ENCODE results near the gene ZNF273.

The ZNF273 gene

GRCh38 chr7:64902806-64903721 lies at the start of gene ZNF273:
Gene ZNF273 (plus strand): TSS chr7:64903273. CDS start chr7:64903318, 45 bp downstream.
- peaks cover 41% of the 10 kb centered on the region for H3K4me1 ChIP-seq (ENCODE audit: insufficient read depth, low read length, poor library complexity, severe bottlenecking)
- no peaks in the 10 kb centered on the region for H3F3A ChIP-seq (ENCODE audit: low read depth)
- H3K79me2 ChIP-seq (ENCODE audit: insufficient read depth, low read length) = peaks cover 48% of the 10 kb centered on the region
- H3K4me2 ChIP-seq (ENCODE audit: low read depth, low read length, poor library complexity, severe bottlenecking) = peak within 1 kb of the TSS; percentile 92
- peak within 1 kb of the TSS; percentile 80 for H3K9ac ChIP-seq (ENCODE audit: low read depth, low read length, poor library complexity, severe bottlenecking)
- peak within 1 kb of the TSS; percentile 84 for H3K4me3 ChIP-seq (ENCODE audit: low read length, poor library complexity, severe bottlenecking)
- peaks cover 42% of the 10 kb centered on the region for H4K20me1 ChIP-seq (ENCODE audit: insufficient read depth, low read length, poor library complexity, severe bottlenecking)
- H3K9me2 ChIP-seq (replicated peaks; ENCODE audit: low read depth, low read length) = no peaks in the 10 kb centered on the region
- no peaks in the 10 kb centered on the region for H3K27me3 ChIP-seq (ENCODE audit: insufficient read depth, low read length, poor library complexity, severe bottlenecking)
- H2AFZ ChIP-seq (ENCODE audit: low read length) = peak within 1 kb of the TSS; percentile 91
- H3K36me3 ChIP-seq (ENCODE audit: insufficient read depth, low read length) = no peaks in the 10 kb centered on the region
- TF ChIP-seq CTCF (conservative IDR thresholded peaks at IDR 0.05; ENCODE audit: low read length) = no peak
- TF ChIP-seq EZH2phosphoT487 (IDR thresholded peaks at IDR 0.05; ENCODE audit: borderline replicate concordance) = no peak
- H3K9me3 ChIP-seq (ENCODE audit: insufficient read depth, low read depth, low read length) = no peaks in the 10 kb centered on the region

- H4K20me1 ChIP-seq (ENCODE audit: insufficient read depth, low read length, poor library complexity, severe bottlenecking) = no peaks in the 10 kb centered on the region
- no peaks in the 10 kb centered on the region for H3K27me3 ChIP-seq (ENCODE audit: insufficient read depth, low read length, poor library complexity, severe bottlenecking)
- TF ChIP-seq EZH2phosphoT487 (IDR thresholded peaks at IDR 0.05; ENCODE audit: borderline replicate concordance) = no peak
- no peak for TF ChIP-seq CTCF (conservative IDR thresholded peaks at IDR 0.05; ENCODE audit: low read length)
- H3K9me3 ChIP-seq (ENCODE audit: insufficient read depth, low read depth, low read length) = no peaks in the 10 kb centered on the region
- H3K4me2 ChIP-seq (ENCODE audit: low read depth, low read length, poor library complexity, severe bottlenecking) = no peak overlapping the region
- no peaks in the 10 kb centered on the region for H3K36me3 ChIP-seq (ENCODE audit: insufficient read depth, low read length)
- H3K4me3 ChIP-seq (ENCODE audit: low read length, poor library complexity, severe bottlenecking) = no peak overlapping the region
- no peak overlapping the region for H2AFZ ChIP-seq (ENCODE audit: low read length)
- no peaks in the 10 kb centered on the region for H3K79me2 ChIP-seq (ENCODE audit: insufficient read depth, low read length)
- H3K9ac ChIP-seq (ENCODE audit: low read depth, low read length, poor library complexity, severe bottlenecking) = no peak overlapping the region
- no peaks in the 10 kb centered on the region for H3F3A ChIP-seq (ENCODE audit: low read depth)
- H3K4me1 ChIP-seq (ENCODE audit: insufficient read depth, low read length, poor library complexity, severe bottlenecking) = no peaks in the 10 kb centered on the region
- no peaks in the 10 kb centered on the region for H3K9me2 ChIP-seq (replicated peaks; ENCODE audit: low read depth, low read length)
These were observed 49.4 kb upstream of the ZNF273 start for GRCh38 chr7:64853679-64854078.

GRCh38 chr7:64854969-64855368 lies 48.1 kb upstream of the ZNF273 start:
- H3K27me3 ChIP-seq (ENCODE audit: insufficient read depth, low read length, poor library complexity, severe bottlenecking) = no peaks in the 10 kb centered on the region
- no peak for TF ChIP-seq CTCF (conservative IDR thresholded peaks at IDR 0.05; ENCODE audit: low read length)
- H3F3A ChIP-seq (ENCODE audit: low read depth) = no peaks in the 10 kb centered on the region
- H3K9me2 ChIP-seq (replicated peaks; ENCODE audit: low read depth, low read length) = no peaks in the 10 kb centered on the region
- no peak overlapping the region for H3K4me2 ChIP-seq (ENCODE audit: low read depth, low read length, poor library complexity, severe bottlenecking)
- no peak overlapping the region for H3K4me3 ChIP-seq (ENCODE audit: low read length, poor library complexity, severe bottlenecking)
- no peaks in the 10 kb centered on the region for H3K79me2 ChIP-seq (ENCODE audit: insufficient read depth, low read length)
- no peak overlapping the region for H3K9ac ChIP-seq (ENCODE audit: low read depth, low read length, poor library complexity, severe bottlenecking)
- no peaks in the 10 kb centered on the region for H3K9me3 ChIP-seq (ENCODE audit: insufficient read depth, low read depth, low read length)
- no peaks in the 10 kb centered on the region for H3K4me1 ChIP-seq (ENCODE audit: insufficient read depth, low read length, poor library complexity, severe bottlenecking)
- no peak overlapping the region for H2AFZ ChIP-seq (ENCODE audit: low read length)
- no peaks in the 10 kb centered on the region for H4K20me1 ChIP-seq (ENCODE audit: insufficient read depth, low read length, poor library complexity, severe bottlenecking)
- H3K36me3 ChIP-seq (ENCODE audit: insufficient read depth, low read length) = no peaks in the 10 kb centered on the region

Data from Loucy (cell line).